Aorta (tissue), 5 donors: ENCODE results near the gene SLC13A3. TPM values are rescaled to one million over a fixed set of nuclear protein-coding genes. Genes with fewer than 3 reads are reported as not detected.

Source experiments
- ATAC-seq: fragments of 200-7000 bp; cut with Tn5 transposase; one replicate; pipeline ENCODE4 v1.9.1; 2022; ENCODE audit warnings: moderate library complexity; ENCODE audit not compliant: low FRiP score
- DNase-seq, 2 donors: peaks; one replicate each; pipeline ENCODE4 v3.0.0-alpha.2; 2020
- H3K27ac ChIP-seq, 2 donors: one replicate each; pipeline ENCODE4 v1.5.1; 2013; ENCODE audit warnings: low read length in 2 of 2, mild to moderate bottlenecking in 2 of 2, moderate library complexity in 2 of 2, control low read depth in 1 of 2, inconsistent platforms in 1 of 2, low read depth in 1 of 2
- H3K27me3 ChIP-seq, 2 donors: one replicate each; pipeline ENCODE4 v1.6.1; 2013; ENCODE audit warnings: control low read depth in 1 of 2, low read length in 1 of 2, mild to moderate bottlenecking in 1 of 2, moderate library complexity in 1 of 2; ENCODE audit not compliant: insufficient read depth in 2 of 2, control insufficient read depth in 1 of 2
- H3K36me3 ChIP-seq, 2 donors: one replicate each; pipeline ENCODE4 v1.6.1; 2013; ENCODE audit warnings: control low read depth in 1 of 2, low read length in 1 of 2, mild to moderate bottlenecking in 1 of 2; ENCODE audit not compliant: insufficient read depth in 2 of 2, control insufficient read depth in 1 of 2
- H3K4me1 ChIP-seq, 2 donors: one replicate each; pipeline ENCODE4 v1.6.1; 2013; ENCODE audit warnings: low read length in 2 of 2, control low read depth in 1 of 2, mild to moderate bottlenecking in 1 of 2, moderate library complexity in 1 of 2; ENCODE audit not compliant: insufficient read depth in 2 of 2, control insufficient read depth in 1 of 2
- H3K4me3 ChIP-seq, 2 donors: one replicate each; pipeline ENCODE4 v1.5.1; 2013; ENCODE audit warnings: low read length in 2 of 2, control low read depth in 1 of 2, mild to moderate bottlenecking in 1 of 2
- H3K9me3 ChIP-seq: one replicate; pipeline ENCODE4 v1.6.1; 2013; ENCODE audit warnings: mild to moderate bottlenecking, low read length; ENCODE audit not compliant: control insufficient read depth
- WGBS, 2 donors: extraction: QIAGEN DNeasy Blood & Tissue Kit; methylation state at CpG; one replicate each; pipeline ENCODE4 v1.1.7; 2013; 5-methylcytosine and 5-hydroxymethylcytosine counted together
- intact Hi-C, 2 donors: fragments of 100-400 bp; cut with DNase I; formaldehyde crosslinking; loops; one replicate each; pipeline versions ENCODE4 v1.14.2 to v1.15.0; 2022
- polyA plus RNA-seq, 2 donors: library from polyadenylated mRNA; stranded (reverse); fragments of 200-250 nt; gene quantifications; one replicate each; pipeline ENCODE4 v1.2.3, GENCODE V29; 2013
- total RNA-seq, 2 donors: library from RNA; stranded (reverse); fragmentation: NEBNext Ultra II Directional; extraction: Animal tissue kit (Norgen Biotek cat#: 25700); gene quantifications; one replicate each; pipeline ENCODE4 v1.2.1, GENCODE V29; 2021
- donor health status: healthy with polysubstance abuse.
- donor health status: Bipolar disorder and iron deficiency.
- donor health status: DM: no; HTN: no; CAD: no.
- donor health status: DM: no; HTN: no; CAD: no.
- donor health status: DM: yes; HTN: yes; CAD: no.

The SLC13A3 gene
- total and polyA plus RNA-seq, 4 donors = 1.8 to 5.1 (median 3.7) TPM; not detected in 1

DNA sequence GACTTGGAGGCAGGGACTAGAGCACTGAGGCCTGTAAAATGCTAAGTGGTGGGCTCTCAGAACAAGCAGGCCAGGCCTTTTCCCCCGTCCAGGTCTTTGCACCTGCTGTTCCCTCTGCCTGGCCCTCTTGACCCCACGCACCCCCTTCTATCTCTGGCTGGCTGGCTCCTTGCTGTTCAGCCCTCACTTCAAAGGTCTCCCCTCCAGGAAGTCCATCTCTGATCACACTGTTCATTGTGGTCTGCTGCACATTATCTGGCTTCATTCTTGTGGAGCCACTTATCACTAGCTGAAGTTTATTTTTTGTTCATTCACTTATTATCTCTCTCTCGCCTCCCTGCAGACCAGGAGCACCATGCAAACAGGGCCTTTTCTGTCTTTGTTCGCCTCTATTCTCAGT, 24.5 kb downstream of the SLC13A3 start:
- Histone ChIP-seq H3K27ac (no peak overlapping the region), H3K27me3 (no peaks in the 10 kb centered on the region), H3K4me3 (no peak overlapping the region), H3K9me3 (peaks cover 9% of the 10 kb centered on the region), H3K4me1 (no peaks in the 10 kb centered on the region), H3K36me3 (no peaks in the 10 kb centered on the region)
- WGBS, 2 donors = 75 to 89% methylated on average over 4 of the region's 4 CpGs
- intact Hi-C loops = no loop called here
- DNase-seq (no peak), ATAC-seq (no peak)

DNA sequence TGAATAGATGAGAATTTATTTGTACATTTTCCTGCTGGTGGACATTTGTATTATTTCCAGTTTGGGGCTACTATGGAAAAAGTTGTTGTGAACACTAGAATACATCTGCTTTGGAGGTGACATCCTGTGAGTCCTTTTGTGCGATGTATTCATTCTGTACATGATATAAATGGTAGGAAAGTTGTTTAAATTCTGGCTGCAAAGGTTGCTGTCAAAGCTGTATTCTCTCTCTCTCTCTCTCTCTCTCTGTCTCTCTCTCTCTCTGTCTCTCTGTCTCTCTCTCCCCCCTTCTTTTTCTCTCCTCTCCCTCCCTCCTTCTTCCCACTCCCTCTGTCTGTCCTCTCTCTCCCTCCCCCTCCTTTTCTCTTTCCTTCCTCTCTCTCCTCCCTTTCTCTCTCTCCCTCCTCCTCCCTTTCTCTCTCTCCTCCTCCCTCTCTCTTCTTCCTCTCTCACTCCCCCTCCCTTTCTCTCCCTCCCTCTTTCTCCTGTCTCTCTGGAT, 25.3 kb downstream of the SLC13A3 start:
- Histone ChIP-seq H3K4me1 (no peaks in the 10 kb centered on the region), H3K27ac (no peak overlapping the region), H3K9me3 (peaks cover 9% of the 10 kb centered on the region), H3K36me3 (no peaks in the 10 kb centered on the region), H3K27me3 (no peaks in the 10 kb centered on the region), H3K4me3 (no peak overlapping the region)
- WGBS, 2 donors = 97 to 100% methylated on average over 1 of the region's 1 CpG
- ATAC-seq (no peak), DNase-seq (no peak)
- intact Hi-C loops = no loop called here

DNA sequence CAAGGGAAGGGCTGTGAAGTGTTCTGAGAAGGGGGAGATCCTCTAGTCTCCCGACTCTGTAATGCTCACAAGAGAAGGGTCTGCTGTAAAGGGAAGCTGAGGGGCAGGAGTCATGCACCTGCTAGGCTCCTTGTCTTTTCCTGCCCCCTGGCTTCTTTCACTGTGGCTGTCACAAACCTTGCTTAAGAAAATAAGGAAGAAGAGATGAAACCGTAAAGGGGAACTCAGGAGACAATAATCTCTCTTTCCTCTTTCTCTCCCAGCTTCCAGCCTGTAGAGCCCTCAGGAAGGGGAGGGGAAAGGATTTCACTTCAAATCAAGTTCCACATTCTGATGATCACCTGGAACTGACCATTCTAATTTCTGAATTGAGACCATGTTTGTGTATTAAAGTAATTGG, 26.3 kb downstream of the SLC13A3 start:
- DNase-seq = no peak
- 58 to 69% methylated on average over 2 of the region's 2 CpGs for WGBS, 2 donors
- Histone ChIP-seq H3K36me3 (no peaks in the 10 kb centered on the region), H3K4me3 (no peak overlapping the region), H3K27ac (no peak overlapping the region), H3K9me3 (peaks cover 7% of the 10 kb centered on the region), H3K27me3 (no peaks in the 10 kb centered on the region), H3K4me1 (no peaks in the 10 kb centered on the region)
- intact Hi-C loops = no loop called here
- ATAC-seq = no peak

DNA sequence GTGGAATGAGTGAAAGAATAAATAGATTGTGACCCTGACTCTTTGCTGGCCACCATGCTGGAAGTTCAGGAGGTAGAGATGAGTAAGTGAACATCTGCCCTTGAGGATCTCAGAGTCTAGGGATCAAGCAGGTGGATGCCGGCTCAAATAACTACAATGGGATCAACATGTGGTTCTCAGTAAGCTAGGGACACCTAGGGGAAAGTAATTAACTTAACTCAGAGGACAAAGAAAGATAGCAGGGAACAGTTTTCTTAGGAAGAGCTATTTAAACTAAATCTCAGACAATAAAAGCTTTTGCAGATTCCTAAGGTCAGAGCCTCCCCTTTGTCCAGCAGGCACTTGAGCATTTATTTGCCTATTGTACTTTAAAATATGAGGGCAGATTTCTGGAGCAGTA, 29.1 kb downstream of the SLC13A3 start:
- ATAC-seq = no peak
- no peaks in the 10 kb centered on the region for H3K36me3 ChIP-seq
- no peaks in the 10 kb centered on the region for H3K27me3 ChIP-seq
- intact Hi-C loops = no loop called here
- no peak overlapping the region for H3K4me3 ChIP-seq
- H3K9me3 ChIP-seq = peaks cover 9% of the 10 kb centered on the region
- DNase-seq = no peak
- H3K27ac ChIP-seq = no peak overlapping the region
- no peaks in the 10 kb centered on the region for H3K4me1 ChIP-seq
- WGBS, 2 donors = 33 to 35% methylated on average over 1 of the region's 1 CpG

DNA sequence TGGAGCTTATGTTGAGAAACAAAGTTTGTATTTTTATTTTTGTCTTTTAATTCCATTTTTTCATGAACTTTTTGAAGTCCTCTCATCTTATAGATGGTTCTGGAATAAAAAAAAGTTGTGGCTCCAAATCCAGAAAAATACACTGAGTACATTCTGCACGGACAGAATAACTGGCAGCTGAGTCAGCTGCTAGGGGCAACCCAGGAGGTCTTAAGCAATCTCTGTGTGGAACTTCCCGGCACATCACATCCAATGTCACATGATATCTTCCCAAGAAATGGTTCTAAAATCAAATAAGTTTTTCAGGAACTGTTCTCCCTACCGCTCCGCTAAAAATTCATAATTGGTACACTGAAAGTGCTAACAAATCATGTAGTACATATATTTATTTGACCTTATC, 29.8 kb downstream of the SLC13A3 start:
- H3K9me3 ChIP-seq = peaks cover 9% of the 10 kb centered on the region
- no peaks in the 10 kb centered on the region for H3K36me3 ChIP-seq
- no peak overlapping the region for H3K4me3 ChIP-seq
- ATAC-seq (no peak), DNase-seq (no peak)
- 72% methylated on average over 4 of the region's 4 CpGs for WGBS, 2 donors
- no peaks in the 10 kb centered on the region for H3K27me3 ChIP-seq
- no peak overlapping the region for H3K27ac ChIP-seq
- intact Hi-C loops = no loop called here
- no peaks in the 10 kb centered on the region for H3K4me1 ChIP-seq

DNA sequence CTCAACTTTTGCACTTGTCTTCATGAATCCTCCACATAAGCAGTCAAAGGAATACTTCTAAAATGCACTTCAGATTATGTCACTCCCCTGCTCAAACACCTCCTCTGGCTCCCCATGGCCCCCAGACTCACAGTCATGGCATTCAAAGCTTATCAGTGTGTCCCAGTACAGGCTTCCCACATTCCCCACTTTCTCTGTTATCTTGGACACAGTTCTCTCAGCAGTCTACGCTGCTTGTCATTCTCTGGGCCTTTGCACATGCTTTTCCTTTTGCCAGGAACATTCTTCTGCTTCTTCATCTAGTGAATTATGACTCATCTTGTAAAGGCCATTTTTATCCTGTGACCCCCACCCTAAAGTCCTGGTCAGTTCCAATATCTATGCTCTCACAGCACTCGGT, 31.8 kb downstream of the SLC13A3 start:
- no peak for ATAC-seq
- no peak overlapping the region for H3K27ac ChIP-seq
- DNase-seq = no peak
- 85 to 89% methylated on average over 2 of the region's 2 CpGs for WGBS, 2 donors
- peaks cover 7% of the 10 kb centered on the region for H3K9me3 ChIP-seq
- no peak overlapping the region for H3K4me3 ChIP-seq
- no peaks in the 10 kb centered on the region for H3K36me3 ChIP-seq
- intact Hi-C loops = no loop called here
- no peaks in the 10 kb centered on the region for H3K27me3 ChIP-seq
- H3K4me1 ChIP-seq = no peaks in the 10 kb centered on the region

DNA sequence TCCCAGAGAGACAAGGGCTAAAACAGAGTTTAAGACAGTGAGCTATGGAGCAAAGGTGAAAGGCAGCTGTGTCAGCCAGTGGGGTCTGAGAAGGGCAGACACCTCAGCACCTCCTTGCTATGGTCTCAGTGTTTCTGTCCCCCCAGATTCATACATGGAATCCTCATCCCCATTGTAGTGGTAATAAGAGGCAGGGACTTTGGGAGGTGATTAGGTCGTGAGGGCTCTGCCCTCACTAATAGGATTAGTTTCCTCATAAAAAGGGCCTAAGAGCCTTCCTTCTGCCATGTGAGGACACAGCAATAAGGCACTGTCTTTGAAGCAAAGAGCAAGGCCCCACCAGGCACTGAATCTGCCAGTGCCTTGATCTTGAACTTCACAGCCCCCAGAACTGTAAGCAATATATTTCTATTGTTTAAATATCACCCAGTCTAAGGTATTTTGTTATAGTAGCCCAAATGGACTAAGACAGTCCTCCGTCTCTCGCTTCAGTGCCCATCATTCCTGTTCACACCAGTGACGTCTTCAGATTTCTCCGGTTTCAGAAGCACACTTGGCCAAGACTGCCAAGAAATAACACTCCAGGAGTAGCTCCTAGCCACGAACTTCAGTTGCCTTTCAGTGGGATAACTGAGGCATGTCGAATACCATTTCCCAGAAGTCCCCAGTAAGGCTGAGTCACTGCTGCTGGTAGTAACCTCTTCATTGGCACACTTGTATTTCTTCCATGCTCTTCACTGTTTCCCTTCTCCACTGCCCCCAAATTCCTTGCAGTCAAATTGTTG, 32.8 kb downstream of the SLC13A3 start:
- WGBS, 2 donors = 83 to 86% methylated on average over 7 of the region's 7 CpGs
- H3K27ac ChIP-seq = no peak overlapping the region

DNA sequence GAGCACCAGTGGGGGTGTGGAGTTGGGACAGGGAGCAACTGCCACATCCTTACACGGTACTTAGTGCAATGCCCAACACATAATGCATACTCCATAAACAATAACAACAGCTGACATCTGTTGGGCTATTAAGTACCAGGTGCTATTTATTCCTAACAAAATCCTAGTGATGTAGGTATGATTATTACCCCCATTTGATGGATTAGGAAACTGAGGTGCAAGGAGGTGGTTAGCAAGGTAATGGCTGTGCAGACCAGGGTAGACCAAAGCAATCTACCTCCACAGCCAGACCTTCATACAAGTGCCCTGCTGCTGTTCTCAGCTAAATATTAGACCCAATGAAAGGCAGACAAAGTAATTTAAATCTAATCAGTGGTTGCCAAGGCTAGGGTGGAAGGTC, 36.8 kb downstream of the SLC13A3 start:
- no peaks in the 10 kb centered on the region for H3K27me3 ChIP-seq
- H3K36me3 ChIP-seq = no peaks in the 10 kb centered on the region
- no peaks in the 10 kb centered on the region for H3K4me1 ChIP-seq
- ATAC-seq = no peak
- intact Hi-C loops = no loop called here
- WGBS, 2 donors = 83 to 94% methylated on average over 1 of the region's 1 CpG
- H3K4me3 ChIP-seq = no peak overlapping the region
- no peak overlapping the region for H3K27ac ChIP-seq
- peaks cover 4% of the 10 kb centered on the region for H3K9me3 ChIP-seq
- no peak for DNase-seq

More for the DNA sequence above, 32.8 kb downstream of the SLC13A3 start:
- no peaks in the 10 kb centered on the region for H3K4me1 ChIP-seq
- DNase-seq (no peak), ATAC-seq (no peak)
- peaks cover 2% of the 10 kb centered on the region for H3K9me3 ChIP-seq
- intact Hi-C loops = no loop called here
- H3K27me3 ChIP-seq = no peaks in the 10 kb centered on the region
- H3K36me3 ChIP-seq = no peaks in the 10 kb centered on the region
- H3K4me3 ChIP-seq = no peak overlapping the region

DNA sequence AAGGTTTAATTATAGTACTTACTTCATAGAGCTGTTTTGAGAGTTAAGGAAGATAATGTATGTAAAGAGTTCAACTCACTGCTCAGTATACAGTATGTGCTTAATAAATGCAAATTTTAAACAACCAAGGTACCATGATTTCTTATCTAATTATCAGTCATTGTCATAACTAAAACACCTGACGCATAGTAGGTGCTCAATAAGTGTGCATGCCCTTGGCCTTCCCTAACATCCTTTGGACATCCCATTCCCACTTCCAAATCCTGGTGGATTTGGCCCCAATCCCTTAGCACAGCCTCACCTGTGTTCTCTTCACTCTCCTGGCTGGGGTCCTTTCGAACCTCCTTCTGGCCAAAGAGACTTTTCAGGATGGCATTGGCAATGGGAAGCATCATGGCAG, 41.1 kb downstream of the SLC13A3 start:
- no peaks in the 10 kb centered on the region for H3K4me1 ChIP-seq
- no peaks in the 10 kb centered on the region for H3K27me3 ChIP-seq
- H3K36me3 ChIP-seq = no peaks in the 10 kb centered on the region
- no peak for ATAC-seq
- H3K9me3 ChIP-seq = peaks cover 2% of the 10 kb centered on the region
- no peak for DNase-seq
- no peak overlapping the region for H3K27ac ChIP-seq
- H3K4me3 ChIP-seq = no peak overlapping the region
- 93 to 95% methylated on average over 2 of the region's 2 CpGs for WGBS, 2 donors
- intact Hi-C loops = no loop called here
